Measurements from ENCODE around the gene HEATR3.
"Not testable (repeated sequence)": the region's sequence is repeated elsewhere in the genome, so short reads cannot be mapped to it uniquely, and the experiment has no call there.

The HEATR3 gene

GRCh38 chr16:50099957-50100648 lies 34.3 kb downstream of the HEATR3 start:
- in situ Hi-C loops (cut with MboI; ENCODE audit: low sequenced_read_pairs) = no loop called here

GRCh38 chr16:50102051-50102746 lies 36.4 kb downstream of the HEATR3 start:
- in situ Hi-C loops (cut with MboI; ENCODE audit: low sequenced_read_pairs) = no loop called here

DNA sequence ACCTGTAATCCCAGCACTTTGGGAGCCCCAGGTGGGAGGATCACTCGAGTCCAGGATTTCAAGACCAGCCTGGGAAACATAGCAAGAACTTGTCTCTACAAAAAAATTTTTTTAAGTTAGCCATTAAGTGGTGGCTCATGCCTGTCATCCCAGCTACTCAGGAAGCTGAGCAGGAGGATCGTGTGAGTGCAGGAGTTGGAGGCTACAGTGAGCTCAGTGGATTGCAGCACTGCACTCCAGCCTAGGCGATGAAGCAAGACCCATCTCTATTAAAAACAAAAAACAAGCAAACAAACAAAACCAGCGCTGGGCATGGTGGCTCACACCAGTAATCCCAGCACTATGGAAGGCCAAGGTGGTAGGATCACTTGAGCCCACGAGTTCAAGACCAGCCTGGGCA lies 38.0 kb downstream of the HEATR3 start:
- in situ Hi-C loops (cut with MboI; ENCODE audit: low sequenced_read_pairs) = no loop called here

DNA sequence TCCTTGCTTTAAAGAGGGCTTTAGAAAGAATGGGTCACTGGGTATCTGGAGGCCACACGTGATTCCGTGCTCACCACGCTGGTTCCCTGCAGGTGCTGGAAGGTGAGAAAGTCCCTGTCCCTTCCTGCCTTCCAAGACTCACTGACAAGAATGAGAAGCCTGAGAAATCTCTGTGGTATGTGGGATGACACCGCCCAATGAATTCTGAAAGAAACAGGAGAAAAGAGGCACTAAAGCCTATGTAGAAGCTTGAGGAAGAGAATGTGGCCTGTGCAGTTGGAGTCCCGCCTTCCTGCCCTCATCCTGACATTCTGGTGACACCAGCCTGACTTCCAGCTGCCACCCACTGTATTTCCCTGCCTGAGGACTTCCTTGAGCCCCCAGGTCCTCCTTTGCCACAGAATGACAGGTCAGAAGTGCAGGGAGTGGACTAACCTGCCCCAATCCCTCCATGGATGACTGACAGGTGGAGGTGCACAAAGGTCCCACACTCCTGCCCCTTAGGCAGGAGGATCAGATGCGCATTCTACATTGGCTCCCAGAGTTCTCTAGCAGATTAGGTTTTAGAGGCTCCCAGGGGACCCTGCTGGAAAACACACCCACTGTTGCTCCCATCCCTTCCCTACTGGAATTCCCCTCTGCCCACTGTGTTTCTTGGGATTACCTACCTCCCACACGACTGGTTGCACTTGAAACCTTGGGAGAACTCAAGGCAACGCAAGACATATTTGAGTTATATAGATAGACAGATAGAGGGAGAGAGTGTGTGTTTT lies 48.8 kb downstream of the HEATR3 start:
- in situ Hi-C loops (cut with MboI; ENCODE audit: low sequenced_read_pairs) = no loop called here

DNA sequence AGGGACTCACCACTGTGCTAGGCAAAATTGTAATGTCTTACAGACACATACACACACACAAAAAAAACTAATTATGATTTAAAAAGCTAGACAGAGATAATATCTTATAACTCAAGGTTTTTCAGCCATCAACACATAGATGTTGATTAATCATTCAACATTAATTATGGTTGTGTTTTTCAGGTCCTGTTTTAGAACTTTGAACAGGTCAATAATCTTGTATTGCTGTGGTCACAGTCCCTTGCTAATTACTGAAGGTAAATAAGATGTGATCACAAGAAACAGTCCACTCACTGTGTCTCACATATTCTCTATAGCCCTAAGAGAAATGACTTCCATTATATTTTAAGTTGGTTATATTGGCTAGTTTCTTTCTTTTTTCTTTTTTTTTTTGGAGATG lies 54.9 kb downstream of the HEATR3 start:
- in situ Hi-C loops (cut with MboI; ENCODE audit: low sequenced_read_pairs) = no loop called here

DNA sequence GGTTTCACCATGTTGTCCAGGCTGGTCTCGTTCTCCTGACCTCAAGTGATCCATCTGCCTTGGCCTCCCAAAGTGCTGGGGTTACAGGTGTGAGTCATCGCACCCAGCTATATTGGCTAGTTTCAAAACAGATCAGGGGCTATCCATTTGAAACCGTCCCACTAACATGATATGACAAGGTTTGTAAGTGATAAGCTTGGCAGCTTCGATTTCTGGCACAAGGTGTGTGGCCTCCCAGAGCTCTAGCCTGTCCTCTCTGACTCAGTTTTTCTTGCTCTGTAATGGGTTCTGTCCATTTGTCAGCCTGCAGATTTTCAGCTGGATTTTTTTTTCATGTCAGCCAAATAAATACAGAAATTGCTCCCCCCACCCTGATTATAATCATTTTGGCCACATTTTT lies 55.5 kb downstream of the HEATR3 start:
- in situ Hi-C loops (cut with MboI; ENCODE audit: low sequenced_read_pairs) = no loop called here

- in situ Hi-C loops (cut with MboI; ENCODE audit: low sequenced_read_pairs) = no loop called here
These were observed 56.1 kb downstream of the HEATR3 start for GRCh38 chr16:50121721-50122445.

DNA sequence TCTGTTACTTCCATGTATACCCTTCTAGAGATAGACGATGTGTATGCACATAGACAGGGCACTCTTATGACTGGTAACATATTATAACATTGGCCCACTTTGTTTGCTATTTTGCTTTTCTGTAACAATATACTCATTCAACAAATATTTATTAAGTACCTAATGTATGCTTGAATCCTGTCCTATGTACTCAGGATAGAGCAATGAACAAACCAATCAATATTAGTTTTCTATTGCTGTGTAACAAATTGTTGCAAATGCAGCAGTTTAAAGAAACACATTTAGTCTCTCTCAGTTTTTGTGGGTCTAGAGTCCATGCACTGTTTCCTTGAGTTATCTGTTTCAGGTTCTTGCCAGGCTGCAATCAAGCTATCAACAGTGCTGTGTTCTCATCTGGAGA lies 57.6 kb downstream of the HEATR3 start:
- in situ Hi-C loops (cut with MboI; ENCODE audit: low sequenced_read_pairs) = no loop called here

- in situ Hi-C loops (cut with MboI; ENCODE audit: low sequenced_read_pairs) = no loop called here
These were observed 59.0 kb downstream of the HEATR3 start for GRCh38 chr16:50124769-50125168.

- in situ Hi-C loops (cut with MboI; ENCODE audit: low sequenced_read_pairs) = no loop called here
These were observed 60.4 kb downstream of the HEATR3 start for GRCh38 chr16:50126183-50126582.

- in situ Hi-C loops (cut with MboI; ENCODE audit: low sequenced_read_pairs) = not testable (repeated sequence)
These were observed 66.8 kb downstream of the HEATR3 start for GRCh38 chr16:50132571-50132970.

GRCh38 chr16:50133214-50133613 lies 67.4 kb downstream of the HEATR3 start:
- in situ Hi-C loops (cut with MboI; ENCODE audit: low sequenced_read_pairs) = no loop called here

GRCh38 chr16:50136399-50136798 lies 70.6 kb downstream of the HEATR3 start:
- in situ Hi-C loops (cut with MboI; ENCODE audit: low sequenced_read_pairs) = no loop called here

GRCh38 chr16:50137268-50137667 lies 71.5 kb downstream of the HEATR3 start:
- in situ Hi-C loops (cut with MboI; ENCODE audit: low sequenced_read_pairs) = no loop called here

- in situ Hi-C loops (cut with MboI; ENCODE audit: low sequenced_read_pairs) = no loop called here
These were observed 73.8 kb downstream of the HEATR3 start for GRCh38 chr16:50139580-50139979.

DNA sequence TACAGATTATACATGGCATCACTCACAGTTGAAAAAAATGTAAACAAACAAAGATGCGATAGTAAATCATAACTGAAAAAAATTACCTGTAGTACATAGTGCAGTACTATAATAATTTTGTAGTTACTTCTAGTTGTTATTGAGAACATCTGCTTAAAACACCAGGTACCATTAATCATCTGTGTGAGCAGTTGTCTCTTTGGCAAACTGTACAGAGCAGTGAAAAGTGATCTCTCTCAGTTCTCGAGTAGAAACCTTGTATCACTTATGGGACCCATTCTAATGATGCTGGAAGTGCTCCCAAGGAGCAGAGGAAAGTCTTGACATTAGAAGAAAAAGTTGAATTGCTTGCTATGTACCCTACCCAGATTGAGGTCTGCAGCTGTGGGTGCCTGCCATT lies 78.4 kb downstream of the HEATR3 start:
- in situ Hi-C loops (cut with MboI; ENCODE audit: low sequenced_read_pairs) = no loop called here

GRCh38 chr16:50146479-50147435 lies 81.0 kb downstream of the HEATR3 start:
- in situ Hi-C loops (cut with MboI; ENCODE audit: low sequenced_read_pairs) = no loop called here

- in situ Hi-C loops (cut with MboI; ENCODE audit: low sequenced_read_pairs) = no loop called here
These were observed 85.6 kb downstream of the HEATR3 start for GRCh38 chr16:50151322-50151721.

DNA sequence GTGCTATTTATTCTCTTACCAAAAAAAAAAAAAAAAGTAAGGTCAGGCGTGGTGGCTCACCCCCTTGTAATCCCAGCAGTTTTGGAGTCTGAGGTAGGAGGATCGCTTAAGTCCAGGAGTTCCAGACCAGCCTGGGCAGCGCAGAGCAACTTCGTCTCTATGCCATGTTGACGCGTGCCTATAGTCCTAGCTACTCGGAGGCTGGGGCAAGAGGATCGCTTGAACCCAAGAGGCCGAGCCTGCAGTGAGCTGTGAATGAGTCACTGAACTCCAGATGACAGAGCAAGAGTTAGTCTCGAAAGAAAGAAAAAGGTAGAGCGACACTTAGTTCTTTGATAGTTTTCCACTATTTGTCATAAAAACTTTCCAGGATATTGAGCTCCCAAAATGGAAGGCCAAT lies 86.0 kb downstream of the HEATR3 start:
- in situ Hi-C loops (cut with MboI; ENCODE audit: low sequenced_read_pairs) = no loop called here

DNA sequence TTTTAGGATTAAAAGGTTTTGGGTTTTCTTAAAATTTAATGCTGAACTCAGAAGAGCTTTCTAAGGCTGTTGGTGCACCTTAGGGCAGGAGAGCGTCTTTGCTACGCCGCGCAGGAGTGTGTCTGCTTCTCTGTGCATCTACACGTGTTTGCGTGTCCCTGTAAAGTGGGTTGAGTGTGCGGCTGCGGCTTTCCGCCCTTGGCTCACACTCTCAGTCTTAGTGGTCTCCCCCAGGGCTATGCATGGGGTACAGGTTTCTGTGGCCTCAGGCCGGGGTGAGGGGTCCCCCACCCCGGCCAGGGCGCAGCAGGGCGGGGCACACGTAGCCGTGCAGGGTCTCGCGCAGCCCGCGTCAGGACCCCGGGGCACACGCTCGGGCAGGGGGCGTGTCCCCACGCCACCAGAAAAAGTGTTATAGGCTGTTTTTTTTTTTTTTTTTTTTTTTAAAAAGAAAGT lies 86.6 kb downstream of the HEATR3 start:
- in situ Hi-C loops (cut with MboI; ENCODE audit: low sequenced_read_pairs) = no loop called here

Data from HL-60/S4 treated with phorbol 12-myristate 13-acetate at 8.2 ng/mL for 4 days and 3 days (cell line).